ENCODE data around the gene COG5. TPM values are rescaled to one million over a fixed set of nuclear protein-coding genes. Genes with fewer than 3 reads are reported as not detected.

COG5 gene
- total and polyA plus RNA-seq, 2 of the 8 experiments (the other 6 are each of a cell fraction or from before 2014, with no cell fraction given) = 10.5 to 28.1 TPM

GRCh38 chr7:107527196-107527595, 36.5 kb downstream of the COG5 start (continued):
- TF ChIP-seq, protein P1, sequence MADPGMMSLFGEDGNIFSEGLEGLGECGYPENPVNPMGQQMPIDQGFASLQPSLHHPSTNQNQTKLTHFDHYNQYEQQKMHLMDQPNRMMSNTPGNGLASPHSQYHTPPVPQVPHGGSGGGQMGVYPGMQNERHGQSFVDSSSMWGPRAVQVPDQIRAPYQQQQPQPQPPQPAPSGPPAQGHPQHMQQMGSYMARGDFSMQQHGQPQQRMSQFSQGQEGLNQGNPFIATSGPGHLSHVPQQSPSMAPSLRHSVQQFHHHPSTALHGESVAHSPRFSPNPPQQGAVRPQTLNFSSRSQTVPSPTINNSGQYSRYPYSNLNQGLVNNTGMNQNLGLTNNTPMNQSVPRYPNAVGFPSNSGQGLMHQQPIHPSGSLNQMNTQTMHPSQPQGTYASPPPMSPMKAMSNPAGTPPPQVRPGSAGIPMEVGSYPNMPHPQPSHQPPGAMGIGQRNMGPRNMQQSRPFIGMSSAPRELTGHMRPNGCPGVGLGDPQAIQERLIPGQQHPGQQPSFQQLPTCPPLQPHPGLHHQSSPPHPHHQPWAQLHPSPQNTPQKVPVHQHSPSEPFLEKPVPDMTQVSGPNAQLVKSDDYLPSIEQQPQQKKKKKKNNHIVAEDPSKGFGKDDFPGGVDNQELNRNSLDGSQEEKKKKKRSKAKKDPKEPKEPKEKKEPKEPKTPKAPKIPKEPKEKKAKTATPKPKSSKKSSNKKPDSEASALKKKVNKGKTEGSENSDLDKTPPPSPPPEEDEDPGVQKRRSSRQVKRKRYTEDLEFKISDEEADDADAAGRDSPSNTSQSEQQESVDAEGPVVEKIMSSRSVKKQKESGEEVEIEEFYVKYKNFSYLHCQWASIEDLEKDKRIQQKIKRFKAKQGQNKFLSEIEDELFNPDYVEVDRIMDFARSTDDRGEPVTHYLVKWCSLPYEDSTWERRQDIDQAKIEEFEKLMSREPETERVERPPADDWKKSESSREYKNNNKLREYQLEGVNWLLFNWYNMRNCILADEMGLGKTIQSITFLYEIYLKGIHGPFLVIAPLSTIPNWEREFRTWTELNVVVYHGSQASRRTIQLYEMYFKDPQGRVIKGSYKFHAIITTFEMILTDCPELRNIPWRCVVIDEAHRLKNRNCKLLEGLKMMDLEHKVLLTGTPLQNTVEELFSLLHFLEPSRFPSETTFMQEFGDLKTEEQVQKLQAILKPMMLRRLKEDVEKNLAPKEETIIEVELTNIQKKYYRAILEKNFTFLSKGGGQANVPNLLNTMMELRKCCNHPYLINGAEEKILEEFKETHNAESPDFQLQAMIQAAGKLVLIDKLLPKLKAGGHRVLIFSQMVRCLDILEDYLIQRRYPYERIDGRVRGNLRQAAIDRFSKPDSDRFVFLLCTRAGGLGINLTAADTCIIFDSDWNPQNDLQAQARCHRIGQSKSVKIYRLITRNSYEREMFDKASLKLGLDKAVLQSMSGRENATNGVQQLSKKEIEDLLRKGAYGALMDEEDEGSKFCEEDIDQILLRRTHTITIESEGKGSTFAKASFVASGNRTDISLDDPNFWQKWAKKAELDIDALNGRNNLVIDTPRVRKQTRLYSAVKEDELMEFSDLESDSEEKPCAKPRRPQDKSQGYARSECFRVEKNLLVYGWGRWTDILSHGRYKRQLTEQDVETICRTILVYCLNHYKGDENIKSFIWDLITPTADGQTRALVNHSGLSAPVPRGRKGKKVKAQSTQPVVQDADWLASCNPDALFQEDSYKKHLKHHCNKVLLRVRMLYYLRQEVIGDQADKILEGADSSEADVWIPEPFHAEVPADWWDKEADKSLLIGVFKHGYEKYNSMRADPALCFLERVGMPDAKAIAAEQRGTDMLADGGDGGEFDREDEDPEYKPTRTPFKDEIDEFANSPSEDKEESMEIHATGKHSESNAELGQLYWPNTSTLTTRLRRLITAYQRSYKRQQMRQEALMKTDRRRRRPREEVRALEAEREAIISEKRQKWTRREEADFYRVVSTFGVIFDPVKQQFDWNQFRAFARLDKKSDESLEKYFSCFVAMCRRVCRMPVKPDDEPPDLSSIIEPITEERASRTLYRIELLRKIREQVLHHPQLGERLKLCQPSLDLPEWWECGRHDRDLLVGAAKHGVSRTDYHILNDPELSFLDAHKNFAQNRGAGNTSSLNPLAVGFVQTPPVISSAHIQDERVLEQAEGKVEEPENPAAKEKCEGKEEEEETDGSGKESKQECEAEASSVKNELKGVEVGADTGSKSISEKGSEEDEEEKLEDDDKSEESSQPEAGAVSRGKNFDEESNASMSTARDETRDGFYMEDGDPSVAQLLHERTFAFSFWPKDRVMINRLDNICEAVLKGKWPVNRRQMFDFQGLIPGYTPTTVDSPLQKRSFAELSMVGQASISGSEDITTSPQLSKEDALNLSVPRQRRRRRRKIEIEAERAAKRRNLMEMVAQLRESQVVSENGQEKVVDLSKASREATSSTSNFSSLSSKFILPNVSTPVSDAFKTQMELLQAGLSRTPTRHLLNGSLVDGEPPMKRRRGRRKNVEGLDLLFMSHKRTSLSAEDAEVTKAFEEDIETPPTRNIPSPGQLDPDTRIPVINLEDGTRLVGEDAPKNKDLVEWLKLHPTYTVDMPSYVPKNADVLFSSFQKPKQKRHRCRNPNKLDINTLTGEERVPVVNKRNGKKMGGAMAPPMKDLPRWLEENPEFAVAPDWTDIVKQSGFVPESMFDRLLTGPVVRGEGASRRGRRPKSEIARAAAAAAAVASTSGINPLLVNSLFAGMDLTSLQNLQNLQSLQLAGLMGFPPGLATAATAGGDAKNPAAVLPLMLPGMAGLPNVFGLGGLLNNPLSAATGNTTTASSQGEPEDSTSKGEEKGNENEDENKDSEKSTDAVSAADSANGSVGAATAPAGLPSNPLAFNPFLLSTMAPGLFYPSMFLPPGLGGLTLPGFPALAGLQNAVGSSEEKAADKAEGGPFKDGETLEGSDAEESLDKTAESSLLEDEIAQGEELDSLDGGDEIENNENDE (IDR thresholded peaks at IDR 0.05; ENCODE audit: insufficient replicate concordance, low read length) = no peak
- TF ChIP-seq TAF7 (optimal IDR thresholded peaks at IDR 0.05; ENCODE audit: borderline replicate concordance, low read depth, low read length) (no peak), CHD2 (IDR thresholded peaks at IDR 0.05; ENCODE audit: low read length) (no peak), BRCA1 (IDR thresholded peaks at IDR 0.05; ENCODE audit: low read depth, low read length) (no peak), JUN (IDR thresholded peaks at IDR 0.05; ENCODE audit: low read depth, low read length) (no peak), CEBPB (IDR thresholded peaks at IDR 0.05; ENCODE audit: low read depth, low read length) (no peak), KDM5A (IDR thresholded peaks at IDR 0.05; ENCODE audit: low read length) (no peak), RXRA (IDR thresholded peaks at IDR 0.05; ENCODE audit: insufficient read depth, low read depth, low read length) (no peak), NANOG (IDR thresholded peaks at IDR 0.05; ENCODE audit: insufficient read depth, low read depth, low read length, poor library complexity, severe bottlenecking) (no peak), PHF8 (conservative IDR thresholded peaks at IDR 0.05; ENCODE audit: low read depth, low read length) (no peak), RNF2 (IDR thresholded peaks at IDR 0.05; ENCODE audit: borderline replicate concordance, low read depth, low read length, missing control alignments, poor library complexity, severe bottlenecking) (no peak), SP2 (IDR thresholded peaks at IDR 0.05; ENCODE audit: low read length) (no peak)
